ENCODE results near the gene STX5.
A peak's percentile ranks its signal among the peaks of the same experiment; 100 is the strongest.
"Not testable (repeated sequence)": the region's sequence is repeated elsewhere in the genome, so short reads cannot be mapped to it uniquely, and the experiment has no call there.

The STX5 gene, protein sequence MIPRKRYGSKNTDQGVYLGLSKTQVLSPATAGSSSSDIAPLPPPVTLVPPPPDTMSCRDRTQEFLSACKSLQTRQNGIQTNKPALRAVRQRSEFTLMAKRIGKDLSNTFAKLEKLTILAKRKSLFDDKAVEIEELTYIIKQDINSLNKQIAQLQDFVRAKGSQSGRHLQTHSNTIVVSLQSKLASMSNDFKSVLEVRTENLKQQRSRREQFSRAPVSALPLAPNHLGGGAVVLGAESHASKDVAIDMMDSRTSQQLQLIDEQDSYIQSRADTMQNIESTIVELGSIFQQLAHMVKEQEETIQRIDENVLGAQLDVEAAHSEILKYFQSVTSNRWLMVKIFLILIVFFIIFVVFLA
- total RNA-seq, result 28.3 to 111 (median 48.2) reads per million in 3 experiments

GRCh38 chr11:62831520-62832335 is at the start of gene STX5:
Gene STX5 (minus strand): TSS chr11:62832051. CDS start chr11:62831243, 808 bp downstream.
- DNase-seq, result peak; percentile 99

DNA sequence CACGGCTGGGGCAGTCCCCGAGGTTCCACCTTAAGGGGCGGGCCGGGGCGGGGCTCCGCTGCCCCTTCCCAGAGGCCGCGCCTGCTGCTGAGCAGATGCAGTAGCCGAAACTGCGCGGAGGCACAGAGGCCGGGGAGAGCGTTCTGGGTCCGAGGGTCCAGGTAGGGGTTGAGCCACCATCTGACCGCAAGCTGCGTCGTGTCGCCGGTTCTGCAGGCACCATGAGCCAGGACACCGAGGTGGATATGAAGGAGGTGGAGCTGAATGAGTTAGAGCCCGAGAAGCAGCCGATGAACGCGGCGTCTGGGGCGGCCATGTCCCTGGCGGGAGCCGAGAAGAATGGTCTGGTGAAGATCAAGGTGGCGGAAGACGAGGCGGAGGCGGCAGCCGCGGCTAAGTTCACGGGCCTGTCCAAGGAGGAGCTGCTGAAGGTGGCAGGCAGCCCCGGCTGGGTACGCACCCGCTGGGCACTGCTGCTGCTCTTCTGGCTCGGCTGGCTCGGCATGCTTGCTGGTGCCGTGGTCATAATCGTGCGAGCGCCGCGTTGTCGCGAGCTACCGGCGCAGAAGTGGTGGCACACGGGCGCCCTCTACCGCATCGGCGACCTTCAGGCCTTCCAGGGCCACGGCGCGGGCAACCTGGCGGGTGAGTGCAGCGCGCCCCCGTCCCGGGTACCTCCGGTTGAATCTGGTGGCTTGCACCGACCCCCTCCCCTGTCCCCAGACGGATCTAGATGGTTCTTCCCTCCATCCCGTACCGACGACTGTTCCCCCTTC is 49.1 kb upstream of the STX5 start, which contains the start of gene SLC3A2:
SLC3A2 (plus strand) TSS at position 94 of the 776 bp plus-strand sequence; CDS start at position 222, 128 bp downstream.
- DNase-seq, result peak; percentile 85

GRCh38 chr11:62880231-62880802 is 48.5 kb upstream of the STX5 start:
- no peak for DNase-seq

- no peak for DNase-seq
Measured at GRCh38 chr11:62879235-62879978, 47.6 kb upstream of the STX5 start.

GRCh38 chr11:62876712-62877111 is 44.9 kb upstream of the STX5 start:
- no peak for DNase-seq

GRCh38 chr11:62875698-62876478 is 44.0 kb upstream of the STX5 start:
- DNase-seq, result no peak

DNA sequence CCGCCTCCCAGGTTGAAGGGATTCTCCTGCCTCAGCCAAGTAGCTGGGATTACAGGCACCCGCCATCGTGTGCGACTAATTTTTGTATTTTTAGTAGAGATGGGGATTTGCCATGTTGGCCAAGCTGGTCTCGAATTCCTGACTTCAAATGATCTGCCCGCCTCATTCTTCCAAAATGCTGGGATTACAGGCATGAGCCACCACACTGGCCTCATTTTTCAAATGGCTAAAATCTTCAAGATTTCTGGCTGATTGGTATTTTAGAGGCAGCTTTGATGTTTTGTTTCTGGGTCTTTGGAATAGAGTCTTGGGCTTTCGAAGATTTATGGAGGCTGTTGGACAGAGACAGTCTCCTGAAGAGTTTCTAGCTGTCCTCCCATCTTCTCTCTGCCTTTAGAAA is 43.0 kb upstream of the STX5 start:
- no peak for DNase-seq

DNA sequence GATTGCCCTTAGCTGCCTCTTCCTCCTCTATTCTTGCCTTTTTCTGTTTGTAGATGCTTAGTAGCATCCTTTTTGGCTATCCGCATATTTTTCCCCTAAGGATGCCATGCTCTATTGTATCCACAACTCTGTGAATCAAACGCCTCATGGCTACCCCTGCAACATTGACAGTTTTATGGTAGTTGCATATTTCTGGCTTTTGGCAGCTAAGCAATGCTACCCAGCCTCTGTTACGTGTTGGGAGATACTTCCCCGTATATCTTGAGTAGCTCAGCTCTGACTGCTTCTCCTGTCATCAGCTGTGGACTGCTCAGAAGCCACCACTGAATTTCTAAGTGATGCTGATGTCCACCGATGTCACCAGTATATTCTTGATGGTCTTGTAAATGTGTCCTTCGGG is 33.8 kb upstream of the STX5 start:
- DNase-seq, result no peak

GRCh38 chr11:62863687-62864335 is 32.0 kb upstream of the STX5 start:
- DNase-seq, result no peak

DNA sequence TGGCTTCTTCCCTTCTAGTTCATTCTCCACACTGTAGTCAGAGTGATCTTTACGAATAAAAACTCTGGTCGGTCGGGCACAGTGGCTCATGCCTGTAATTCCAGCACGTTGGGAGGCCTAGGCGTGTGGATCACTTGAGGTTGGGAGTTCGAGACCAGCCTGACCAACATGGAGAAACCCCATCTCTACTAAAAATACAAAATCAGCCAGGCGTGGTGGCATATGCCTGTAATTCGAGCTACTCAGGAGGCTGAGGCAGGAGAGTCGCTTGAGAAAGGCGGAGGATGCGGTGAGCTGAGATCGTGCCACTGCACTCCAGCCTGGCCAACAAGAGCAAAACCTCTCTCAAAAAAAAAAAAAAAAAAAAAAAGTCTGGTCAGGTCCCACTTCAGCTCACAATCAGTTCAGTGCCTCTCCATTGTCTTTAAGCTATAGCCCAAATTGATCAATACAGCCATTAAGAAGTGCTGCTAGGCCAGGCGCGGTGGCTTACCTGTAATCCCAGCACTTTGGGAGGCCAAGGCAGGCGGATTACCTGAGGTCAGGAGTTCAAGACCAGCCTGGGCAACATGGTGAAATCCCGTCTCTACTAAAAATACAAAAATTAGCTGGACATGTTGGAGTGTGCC is 29.8 kb upstream of the STX5 start:
- DNase-seq, result not testable (repeated sequence)

DNA sequence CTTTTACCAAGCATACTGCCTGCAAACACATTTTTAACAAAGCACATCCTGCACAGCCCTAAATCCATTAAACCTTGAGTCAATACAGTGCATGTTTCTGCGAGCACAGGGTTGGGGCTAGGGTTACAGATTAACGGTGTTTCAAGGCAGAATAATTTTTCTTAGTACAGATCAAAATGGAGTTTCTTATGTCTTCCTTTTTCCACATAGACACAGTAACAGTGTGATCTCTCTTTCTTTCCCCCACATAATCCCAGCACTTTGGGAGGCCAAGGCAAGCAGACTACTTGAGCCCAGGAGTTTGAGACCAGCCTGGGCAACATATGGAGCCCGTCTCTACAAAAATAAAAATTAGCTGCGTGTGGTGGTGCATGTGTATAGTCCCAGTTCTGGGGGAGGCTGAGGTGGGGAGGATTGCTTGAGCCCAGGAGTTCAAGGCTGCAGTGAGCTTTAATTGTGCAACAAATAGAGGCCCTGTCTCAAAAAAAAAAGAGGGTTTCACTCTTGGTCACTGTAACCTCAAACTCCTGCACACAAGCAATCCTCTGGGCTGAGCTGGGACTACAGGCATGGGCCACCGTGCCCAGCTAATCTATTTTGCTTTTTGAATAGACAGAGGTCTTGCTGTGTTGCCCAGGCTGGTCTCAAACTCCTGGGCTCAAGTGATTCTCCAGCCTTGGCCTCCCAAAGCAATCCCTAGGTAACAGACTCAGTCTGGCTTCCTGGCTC is 29.1 kb upstream of the STX5 start:
- no peak for DNase-seq

GRCh38 chr11:62859281-62859703 is 27.4 kb upstream of the STX5 start:
- not testable (repeated sequence) for DNase-seq

DNA sequence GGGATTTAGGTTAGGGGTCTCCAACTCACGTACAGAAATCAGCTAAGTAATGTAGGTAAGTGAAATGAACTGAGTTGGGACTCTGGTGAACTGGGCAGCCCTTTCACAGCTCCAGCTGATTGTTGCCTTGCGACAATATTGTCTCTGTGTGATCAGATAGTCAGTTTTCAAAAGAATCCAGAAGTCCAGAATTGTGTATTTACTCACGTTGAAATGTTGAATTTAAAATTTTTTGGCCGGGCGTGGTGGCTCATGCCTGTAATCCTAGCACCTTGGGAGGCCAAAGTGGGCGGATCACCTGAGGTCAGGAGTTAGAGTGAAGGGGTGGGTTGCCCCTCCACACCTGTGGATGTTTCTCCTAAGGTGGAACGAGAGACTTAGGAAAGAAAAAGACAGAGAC is 26.4 kb upstream of the STX5 start:
- DNase-seq, result no peak

- DNase-seq, result no peak
Measured at GRCh38 chr11:62857541-62857982, 25.7 kb upstream of the STX5 start.

- no peak for DNase-seq
Measured at GRCh38 chr11:62856333-62856895, 24.6 kb upstream of the STX5 start.

- peak; percentile 98 for DNase-seq
Measured at GRCh38 chr11:62855571-62856332, 23.9 kb upstream of the STX5 start.

GRCh38 chr11:62854825-62855570 is 23.1 kb upstream of the STX5 start:
- DNase-seq, result no peak

Data from central memory CD4-positive, alpha-beta T cell (primary cell).